ENCODE data around the gene IFIT2.

DNA sequence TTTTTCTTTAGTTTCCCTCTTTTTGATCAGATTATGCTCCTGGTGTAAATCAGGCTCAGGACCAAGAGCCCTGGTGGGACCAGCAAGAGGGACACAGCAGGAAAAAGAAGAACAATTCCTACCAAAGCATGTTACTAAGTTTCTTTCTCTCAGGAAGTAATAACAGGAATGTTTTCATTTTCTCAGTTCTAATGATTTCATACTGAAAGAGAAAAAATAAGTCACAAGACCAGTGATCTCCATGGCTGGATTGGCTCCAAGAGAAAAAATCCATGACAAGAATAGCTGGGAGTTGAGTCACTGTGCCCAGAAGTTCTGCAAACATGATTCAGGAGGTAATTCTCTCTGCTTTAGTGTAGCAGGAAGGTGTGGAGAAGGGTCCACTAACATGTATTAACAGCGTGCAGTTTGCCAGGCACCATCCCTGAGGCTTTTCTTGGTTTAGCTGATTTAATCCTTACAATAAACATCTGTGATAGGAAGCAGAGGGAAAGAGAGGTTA, 23.8 kb upstream of the IFIT2 start:
- TF ChIP-seq, protein P1, sequence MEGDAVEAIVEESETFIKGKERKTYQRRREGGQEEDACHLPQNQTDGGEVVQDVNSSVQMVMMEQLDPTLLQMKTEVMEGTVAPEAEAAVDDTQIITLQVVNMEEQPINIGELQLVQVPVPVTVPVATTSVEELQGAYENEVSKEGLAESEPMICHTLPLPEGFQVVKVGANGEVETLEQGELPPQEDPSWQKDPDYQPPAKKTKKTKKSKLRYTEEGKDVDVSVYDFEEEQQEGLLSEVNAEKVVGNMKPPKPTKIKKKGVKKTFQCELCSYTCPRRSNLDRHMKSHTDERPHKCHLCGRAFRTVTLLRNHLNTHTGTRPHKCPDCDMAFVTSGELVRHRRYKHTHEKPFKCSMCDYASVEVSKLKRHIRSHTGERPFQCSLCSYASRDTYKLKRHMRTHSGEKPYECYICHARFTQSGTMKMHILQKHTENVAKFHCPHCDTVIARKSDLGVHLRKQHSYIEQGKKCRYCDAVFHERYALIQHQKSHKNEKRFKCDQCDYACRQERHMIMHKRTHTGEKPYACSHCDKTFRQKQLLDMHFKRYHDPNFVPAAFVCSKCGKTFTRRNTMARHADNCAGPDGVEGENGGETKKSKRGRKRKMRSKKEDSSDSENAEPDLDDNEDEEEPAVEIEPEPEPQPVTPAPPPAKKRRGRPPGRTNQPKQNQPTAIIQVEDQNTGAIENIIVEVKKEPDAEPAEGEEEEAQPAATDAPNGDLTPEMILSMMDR (IDR thresholded peaks at IDR 0.05), result no peak
- TF ChIP-seq POLR2A (IDR thresholded peaks at IDR 0.05), result no peak
